GM12878 (cell line): ENCODE data around the gene KIAA0319L. TPM values are rescaled to one million over a fixed set of nuclear protein-coding genes. Genes with fewer than 3 reads are reported as not detected.

Experiments used
- ATAC-seq: fragments of 200-7000 bp; cut with Tn5 transposase; 3 replicates; pipeline ENCODE4 v1.9.1; 2020; ENCODE audit warnings: mild to moderate bottlenecking, moderate library complexity
- BruUV-seq: library from RNA; stranded (reverse); fragments of 400-500 nt; replicated peaks from 2 replicates; lab custom pipeline; 2021; lab: Mats Ljungman, UMichigan
- CTCF ChIA-PET: fragments of 300-600 bp; sonication (Branson Sonifier 250); formaldehyde crosslinking; extraction: SDS; loops from one replicate; lab custom pipeline; 2021; ENCODE audit warnings: inconsistent platforms; lab: Yijun Ruan, JAX
- POLR2A ChIA-PET: fragments of 350-600 bp; formaldehyde crosslinking; extraction: SDS; loops from one replicate; lab custom pipeline; 2021; ENCODE audit warnings: inconsistent platforms; lab: Charles Lee
- RAD21 ChIA-PET: fragments of 300-600 bp; sonication (Branson Sonifier 250); formaldehyde crosslinking; loops from one replicate; lab custom pipeline; 2023; ENCODE audit warnings: antibody characterized with exemption; ENCODE audit not compliant: unreplicated experiment; lab: Charles Lee
- SMC1A ChIA-PET: fragments of 300-600 bp; sonication (Branson Sonifier 250); formaldehyde crosslinking; loops from one replicate; lab custom pipeline; 2023; ENCODE audit not compliant: unreplicated experiment, uncharacterized antibody; lab: Charles Lee
- DNase-seq: peaks from one replicate; pipeline ENCODE4 v3.0.0-alpha.2; 2011; ENCODE audit warnings: low read depth, low spot score
- FAIRE-seq: peaks from 3 replicates; lab custom pipeline; 2011; peaks lifted over from hg19 to GRCh38; lab: Jason Lieb, UNC
- H2AFZ ChIP-seq: 2 replicates; pipeline ENCODE4 v1.6.0; 2011; ENCODE audit warnings: low read depth, low read length, control low read depth; ENCODE audit not compliant: control insufficient read depth
- H3K27ac ChIP-seq: 2 replicates; pipeline ENCODE4 v1.5.1; 2011; ENCODE audit warnings: control low read depth; ENCODE audit not compliant: control insufficient read depth, insufficient read depth
- H3K27me3 ChIP-seq, 2 experiments: replicated peaks in 1 of 2; 2 replicates each; pipeline versions ENCODE4 v1.6.0 to v1.6.1; 2011; ENCODE audit warnings: low read length in 1 of 2; ENCODE audit not compliant: control insufficient read depth in 2 of 2, insufficient read depth in 2 of 2
- H3K36me3 ChIP-seq, 2 experiments: 2 replicates each; pipeline ENCODE4 v1.5.1; 2011; ENCODE audit warnings: low read length in 1 of 2; ENCODE audit not compliant: control insufficient read depth in 2 of 2, insufficient read depth in 2 of 2
- H3K4me1 ChIP-seq: 2 replicates; pipeline ENCODE4 v1.6.1; 2011; ENCODE audit warnings: mild to moderate bottlenecking, low read length, moderate library complexity, mixed read lengths; ENCODE audit not compliant: control insufficient read depth, insufficient read depth
- H3K4me2 ChIP-seq: 2 replicates; pipeline ENCODE4 v1.6.0; 2011; ENCODE audit warnings: control low read depth; ENCODE audit not compliant: control insufficient read depth, insufficient read depth
- H3K4me3 ChIP-seq: fragments of 200-600 bp; sonication (generic); 2 replicates; pipeline ENCODE4 v1.5.1; 2016
- H3K79me2 ChIP-seq: 2 replicates; pipeline ENCODE4 v1.6.0; 2011; ENCODE audit warnings: low read length; ENCODE audit not compliant: control insufficient read depth, insufficient read depth
- H3K9ac ChIP-seq: 2 replicates; pipeline ENCODE4 v1.8.0; 2011; ENCODE audit warnings: low read length, control low read depth, mixed read lengths; ENCODE audit not compliant: control insufficient read depth, insufficient read depth
- H3K9me3 ChIP-seq: replicated peaks from 3 replicates; pipeline ENCODE4 v1.5.1; 2011; ENCODE audit warnings: mild to moderate bottlenecking, low read length; ENCODE audit not compliant: control insufficient read depth, insufficient read depth
- H4K20me1 ChIP-seq: 2 replicates; pipeline ENCODE4 v1.6.0; 2011; ENCODE audit not compliant: control insufficient read depth, insufficient read depth
- CBFB ChIP-seq: IDR thresholded peaks from 2 replicates; pipeline ENCODE4 v1.6.1; 2016; ENCODE audit warnings: antibody characterized with exemption, low read depth
- CEBPZ ChIP-seq: fragments of 150-350 bp; IDR thresholded peaks from 2 replicates; pipeline ENCODE4 v1.6.1; 2016; ENCODE audit warnings: low read depth, low read length
- CHD2 ChIP-seq: IDR thresholded peaks from 2 replicates; pipeline ENCODE4 v1.6.1; 2011; ENCODE audit warnings: low read depth, low read length, improper control_type of control experiment, borderline replicate concordance
- DPF2 ChIP-seq: fragments of 450-650 bp; IDR thresholded peaks from 2 replicates; pipeline ENCODE4 v1.6.1; 2017; ENCODE audit warnings: mild to moderate bottlenecking
- FOS ChIP-seq: IDR thresholded peaks from 3 replicates; pipeline ENCODE4 v1.6.1; 2011; ENCODE audit warnings: borderline replicate concordance; ENCODE audit not compliant: insufficient read length; ENCODE audit errors: extremely low read depth
- IRF4 ChIP-seq: IDR thresholded peaks from 2 replicates; pipeline ENCODE4 v1.6.1; 2011; ENCODE audit warnings: low read depth, low read length
- MLLT1 ChIP-seq: fragments of 450-650 bp; IDR thresholded peaks from 2 replicates; pipeline ENCODE4 v1.6.1; 2016; ENCODE audit warnings: mild to moderate bottlenecking
- NBN ChIP-seq: fragments of 450-650 bp; IDR thresholded peaks from 2 replicates; pipeline ENCODE4 v1.6.1; 2016
- RAD21 ChIP-seq: IDR thresholded peaks from 2 replicates; pipeline ENCODE4 v1.6.1; 2011; ENCODE audit warnings: mild to moderate bottlenecking, low read depth, low read length, moderate library complexity; ENCODE audit not compliant: insufficient read depth
- RB1 ChIP-seq: fragments of 450-650 bp; formaldehyde crosslinking; IDR thresholded peaks from 2 replicates; pipeline ENCODE4 v1.6.1; 2017; ENCODE audit warnings: mild to moderate bottlenecking, borderline replicate concordance
- RCOR1 ChIP-seq: conservative IDR thresholded peaks from 2 replicates; pipeline ENCODE4 v1.6.1; 2012; ENCODE audit warnings: low read depth, low read length, improper control_type of control experiment
- SKIL ChIP-seq: fragments of 450-650 bp; IDR thresholded peaks from 2 replicates; pipeline ENCODE4 v1.6.1; 2017; ENCODE audit warnings: mild to moderate bottlenecking, low read depth, inconsistent platforms; ENCODE audit not compliant: poor library complexity, severe bottlenecking
- SREBF1 ChIP-seq: IDR thresholded peaks from 2 replicates; pipeline ENCODE4 v1.6.1; 2012; ENCODE audit warnings: mild to moderate bottlenecking, low read length
- TCF7 ChIP-seq: IDR thresholded peaks from 2 replicates; pipeline ENCODE4 v1.6.1; 2014; ENCODE audit warnings: antibody characterized with exemption, borderline replicate concordance
- USF1 ChIP-seq: IDR thresholded peaks from 2 replicates; pipeline ENCODE4 v1.6.1; 2011; ENCODE audit warnings: borderline replicate concordance, low read depth, mild to moderate bottlenecking, moderate library complexity, mixed read lengths, low read length; ENCODE audit not compliant: insufficient read depth; ENCODE audit errors: extremely low read length
- USF2 ChIP-seq: IDR thresholded peaks from 2 replicates; pipeline ENCODE4 v1.6.1; 2011; ENCODE audit warnings: low read depth, low read length, improper control_type of control experiment, borderline replicate concordance
- WGBS: methylation state at CpG from one replicate; pipeline ENCODE4 v1.1.6; 2016; ENCODE audit warnings: low lambda C conversion rate; ENCODE audit not compliant: insufficient replicate concordance, insufficient coverage; ENCODE audit errors: missing lambda C conversion rate; 5-methylcytosine and 5-hydroxymethylcytosine counted together
- in situ Hi-C: fragments of 300-500 bp; cut with MboI; formaldehyde crosslinking; loops from 9 replicates; pipeline ENCODE4 v1.14.3; 2018; ENCODE audit warnings: mixed read lengths
- intact Hi-C: fragments of 100-400 bp; cut with micrococcal nuclease; formaldehyde crosslinking; loops from one replicate; pipeline ENCODE4 v1.14.2; 2022; ENCODE audit not compliant: unreplicated experiment
- polyA plus RNA-seq, 11 experiments: library from polyadenylated mRNA; depleted of rRNA in 4 of 11; unstranded in 6 of 11; stranded (reverse) in 5 of 11; fragments of >200 nt; fragmentation: Nextera tagmentation in 4 of 11; fragmentation: Illumina TruSeq in 1 of 11; extraction: Ambion mirVana in 4 of 11; extraction: Trizol in 1 of 11; gene quantifications; 1 replicate in 1 of 11; 2 replicates in 10 of 11; pipeline versions ENCODE4 v1.2.1 to v1.2.3, GENCODE V29; 2011 to 2016; ENCODE audit warnings: inconsistent platforms in 2 of 11, missing spikeins in 2 of 11, low read depth in 1 of 11
- total RNA-seq, 4 experiments: library from RNA; depleted of rRNA in 3 of 4; stranded (reverse); fragments of >200 nt in 3 of 4; fragmentation: Illumina TruSeq in 1 of 4; extraction: Trizol in 1 of 4; gene quantifications; 2 replicates each; pipeline versions ENCODE4 v1.2.1 to v1.2.3, GENCODE V29; 2013 to 2021

The KIAA0319L gene
- total and polyA plus RNA-seq, 10 of the 15 experiments (the other 5 are each of a cell fraction or from before 2014, with no cell fraction given) = 2.6 to 57.8 (median 25.4) TPM

GRCh38 chr1:35509558-35509957 is 47.6 kb downstream of the KIAA0319L start:
- H3K36me3 ChIP-seq = no peaks in the 10 kb centered on the region
- peaks cover 29% of the 10 kb centered on the region for H3K79me2 ChIP-seq
- ATAC-seq (no peak), FAIRE-seq (no peak), DNase-seq (no peak)
- no peaks in the 10 kb centered on the region for H4K20me1 ChIP-seq
- H2AFZ ChIP-seq = no peak overlapping the region
- in situ Hi-C loops = no loop called here
- RAD21 ChIA-PET = interaction anchor here (0.7 to 1.8 kb wide), 7 partner anchors 15 to 58 kb away, joined by 3 to 16 read pairs (median 4); no protein-coding TSS in a partner anchor
- no TSS peak for BruUV-seq
- SMC1A ChIA-PET = interaction anchor here (0.7 to 6.4 kb wide), 9 partner anchors 10 to 57 kb away, joined by 3 to 56 read pairs (median 6); no protein-coding TSS in a partner anchor
- H3K4me1 ChIP-seq = peaks cover 40% of the 10 kb centered on the region
- CTCF ChIA-PET = interaction anchor here (0.6 to 4.2 kb wide), 6 partner anchors 8 to 58 kb away, joined by 3 to 33 read pairs (median 4); no protein-coding TSS in a partner anchor
- intact Hi-C loops = no loop called here
- POLR2A ChIA-PET = interaction anchor here (0.6 to 1.6 kb wide), 9 partner anchors 9 to 51 kb away, joined by 3 to 15 read pairs (median 4); partner anchors contain the start of genes KIAA0319L and NCDN
- no peak overlapping the region for H3K4me2 ChIP-seq
- no peak overlapping the region for H3K9ac ChIP-seq
- H3K4me3 ChIP-seq = no peak overlapping the region
- 0 out of 2 replicates have a peak overlapping the region, but pooled peaks have one; percentile 40 for H3K27ac ChIP-seq
- no peaks in the 10 kb centered on the region for H3K27me3 ChIP-seq
- peaks cover 6% of the 10 kb centered on the region for H3K9me3 ChIP-seq
- 91% methylated on average over 3 of the region's 3 CpGs for WGBS
- no peak for TF ChIP-seq SREBF1
- TF ChIP-seq CEBPZ = no peak
- TF ChIP-seq NBN = no peak
- TF ChIP-seq USF1 = no peak
- TF ChIP-seq SKIL = no peak
- TF ChIP-seq CBFB = no peak
- TF ChIP-seq DPF2 = no peak
- no peak for TF ChIP-seq USF2
- no peak for TF ChIP-seq RCOR1
- TF ChIP-seq RAD21 = no peak
- no peak for TF ChIP-seq MLLT1
- TF ChIP-seq FOS = no peak
- no peak for TF ChIP-seq RB1
- no peak for TF ChIP-seq TCF7
- no peak for TF ChIP-seq CHD2
- no peak for TF ChIP-seq IRF4
